Ishikawa (cell line): Measurements from ENCODE around the gene SVEP1.

Source experiments
- CEBPB ChIP-seq: IDR thresholded peaks from 2 replicates; pipeline ENCODE4 v1.6.1; 2012
- CREB1 ChIP-seq: IDR thresholded peaks from 2 replicates; pipeline ENCODE4 v1.6.1; 2012; ENCODE audit warnings: low read depth
- EGR1 ChIP-seq: IDR thresholded peaks from 2 replicates; pipeline ENCODE4 v1.6.1; 2012
- EP300 ChIP-seq: IDR thresholded peaks from 2 replicates; pipeline ENCODE4 v1.6.1; 2012; ENCODE audit warnings: borderline replicate concordance
- FOXM1 ChIP-seq: IDR thresholded peaks from 2 replicates; pipeline ENCODE4 v1.6.1; 2012; ENCODE audit warnings: low read depth, borderline replicate concordance
- MAX ChIP-seq: IDR thresholded peaks from 2 replicates; pipeline ENCODE4 v1.6.1; 2012
- NFIC ChIP-seq: IDR thresholded peaks from 2 replicates; pipeline ENCODE4 v1.6.1; 2012
- RAD21 ChIP-seq: IDR thresholded peaks from 2 replicates; pipeline ENCODE4 v1.6.1; 2012; ENCODE audit warnings: low read depth
- TAF1 ChIP-seq: IDR thresholded peaks from 2 replicates; pipeline ENCODE4 v1.6.1; 2012; ENCODE audit warnings: low read depth, mild to moderate bottlenecking
- TCF12 ChIP-seq: IDR thresholded peaks from 2 replicates; pipeline ENCODE4 v1.6.1; 2012; ENCODE audit warnings: low read depth
- TEAD4 ChIP-seq: IDR thresholded peaks from 2 replicates; pipeline ENCODE4 v1.6.1; 2012
- YY1 ChIP-seq: IDR thresholded peaks from 2 replicates; pipeline ENCODE4 v1.6.1; 2012; ENCODE audit warnings: low read depth
- ZBTB7A ChIP-seq: IDR thresholded peaks from 2 replicates; pipeline ENCODE4 v1.6.1; 2012; ENCODE audit warnings: low read depth
- TF ChIP-seq, protein P1 (sequence below): IDR thresholded peaks from 2 replicates; pipeline ENCODE4 v1.6.1; 2012
- TF ChIP-seq, protein P2 (sequence below): IDR thresholded peaks from 2 replicates; pipeline ENCODE4 v1.6.1; 2012; ENCODE audit warnings: low read depth, mild to moderate bottlenecking

Gene SVEP1

DNA sequence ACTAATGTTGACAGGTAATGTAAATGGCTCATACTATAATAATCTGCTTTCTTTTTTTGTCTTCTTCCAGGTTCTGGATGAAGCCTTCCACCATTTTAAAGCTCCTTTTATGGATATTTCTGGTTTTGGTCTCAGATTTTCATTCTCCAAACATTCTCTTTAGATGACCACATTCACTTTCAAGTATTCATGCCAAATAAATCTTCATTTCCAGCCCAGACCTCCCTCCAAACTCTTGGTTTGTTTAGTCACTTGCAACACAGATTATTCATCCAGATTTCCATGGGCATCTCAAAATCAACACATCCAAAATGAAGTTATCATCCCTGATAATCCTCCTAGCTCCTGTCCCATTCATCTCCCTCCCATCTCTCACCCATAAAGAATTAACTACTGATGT lies 40.3 kb upstream of the SVEP1 start:
- TF ChIP-seq EGR1 (no peak), YY1 (no peak), RAD21 (no peak), TCF12 (no peak), TAF1 (no peak), FOXM1 (no peak)
- TF ChIP-seq, protein P1, sequence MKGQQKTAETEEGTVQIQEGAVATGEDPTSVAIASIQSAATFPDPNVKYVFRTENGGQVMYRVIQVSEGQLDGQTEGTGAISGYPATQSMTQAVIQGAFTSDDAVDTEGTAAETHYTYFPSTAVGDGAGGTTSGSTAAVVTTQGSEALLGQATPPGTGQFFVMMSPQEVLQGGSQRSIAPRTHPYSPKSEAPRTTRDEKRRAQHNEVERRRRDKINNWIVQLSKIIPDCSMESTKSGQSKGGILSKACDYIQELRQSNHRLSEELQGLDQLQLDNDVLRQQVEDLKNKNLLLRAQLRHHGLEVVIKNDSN = no peak

GRCh38 chr9:110615498-110615897 lies 36.0 kb upstream of the SVEP1 start:
- TF ChIP-seq, protein P1 = no peak
- no peak for TF ChIP-seq EP300

DNA sequence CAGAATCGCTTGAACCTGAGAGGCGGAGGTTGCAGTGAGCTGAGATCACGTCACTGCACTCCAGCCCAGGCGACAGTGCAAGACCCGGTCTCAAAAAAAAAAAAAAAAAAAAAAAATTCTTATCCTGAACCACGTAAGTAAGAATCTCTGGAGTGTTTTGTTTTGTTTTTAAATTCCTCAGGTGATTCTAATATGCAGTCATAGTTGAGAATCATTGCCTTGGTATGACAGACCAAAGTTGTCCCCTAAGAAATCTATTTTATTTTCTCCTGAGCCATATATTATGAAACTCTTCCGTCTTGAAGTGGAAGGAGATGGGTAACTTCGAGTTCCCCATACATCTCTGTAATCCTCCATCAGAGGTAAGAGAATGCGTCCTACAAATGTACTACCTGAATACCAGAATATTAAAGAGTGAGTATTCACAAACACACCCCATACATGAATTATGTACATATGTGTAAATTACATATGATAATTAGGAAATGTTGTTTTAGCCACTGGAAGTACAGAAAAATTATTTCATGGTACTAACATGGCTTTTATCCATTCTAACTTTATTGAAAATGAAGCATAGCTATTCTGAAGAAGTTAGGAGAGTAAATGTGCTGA lies 26.7 kb upstream of the SVEP1 start:
- TF ChIP-seq, protein P1 = no peak
- TF ChIP-seq CEBPB (no peak), NFIC (no peak), CREB1 (no peak), RAD21 (no peak), TCF12 (no peak), FOXM1 (no peak), ZBTB7A (no peak), EGR1 (no peak)

GRCh38 chr9:110605565-110605964 lies 26.0 kb upstream of the SVEP1 start:
- TF ChIP-seq, protein P1 = no peak
- TF ChIP-seq RAD21 (no peak), YY1 (no peak), TAF1 (no peak), CEBPB (no peak), MAX (no peak), EGR1 (no peak)
- TF ChIP-seq, protein P2, sequence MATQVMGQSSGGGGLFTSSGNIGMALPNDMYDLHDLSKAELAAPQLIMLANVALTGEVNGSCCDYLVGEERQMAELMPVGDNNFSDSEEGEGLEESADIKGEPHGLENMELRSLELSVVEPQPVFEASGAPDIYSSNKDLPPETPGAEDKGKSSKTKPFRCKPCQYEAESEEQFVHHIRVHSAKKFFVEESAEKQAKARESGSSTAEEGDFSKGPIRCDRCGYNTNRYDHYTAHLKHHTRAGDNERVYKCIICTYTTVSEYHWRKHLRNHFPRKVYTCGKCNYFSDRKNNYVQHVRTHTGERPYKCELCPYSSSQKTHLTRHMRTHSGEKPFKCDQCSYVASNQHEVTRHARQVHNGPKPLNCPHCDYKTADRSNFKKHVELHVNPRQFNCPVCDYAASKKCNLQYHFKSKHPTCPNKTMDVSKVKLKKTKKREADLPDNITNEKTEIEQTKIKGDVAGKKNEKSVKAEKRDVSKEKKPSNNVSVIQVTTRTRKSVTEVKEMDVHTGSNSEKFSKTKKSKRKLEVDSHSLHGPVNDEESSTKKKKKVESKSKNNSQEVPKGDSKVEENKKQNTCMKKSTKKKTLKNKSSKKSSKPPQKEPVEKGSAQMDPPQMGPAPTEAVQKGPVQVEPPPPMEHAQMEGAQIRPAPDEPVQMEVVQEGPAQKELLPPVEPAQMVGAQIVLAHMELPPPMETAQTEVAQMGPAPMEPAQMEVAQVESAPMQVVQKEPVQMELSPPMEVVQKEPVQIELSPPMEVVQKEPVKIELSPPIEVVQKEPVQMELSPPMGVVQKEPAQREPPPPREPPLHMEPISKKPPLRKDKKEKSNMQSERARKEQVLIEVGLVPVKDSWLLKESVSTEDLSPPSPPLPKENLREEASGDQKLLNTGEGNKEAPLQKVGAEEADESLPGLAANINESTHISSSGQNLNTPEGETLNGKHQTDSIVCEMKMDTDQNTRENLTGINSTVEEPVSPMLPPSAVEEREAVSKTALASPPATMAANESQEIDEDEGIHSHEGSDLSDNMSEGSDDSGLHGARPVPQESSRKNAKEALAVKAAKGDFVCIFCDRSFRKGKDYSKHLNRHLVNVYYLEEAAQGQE = no peak

- TF ChIP-seq TAF1 (no peak), FOXM1 (no peak), TCF12 (no peak), ZBTB7A (no peak), RAD21 (no peak), EGR1 (no peak), YY1 (no peak), TEAD4 (no peak), MAX (no peak), CREB1 (no peak), CEBPB (no peak)
- TF ChIP-seq, protein P1 = no peak
These were observed 24.6 kb upstream of the SVEP1 start for GRCh38 chr9:110604171-110604601.

- TF ChIP-seq TEAD4 = no peak
- TF ChIP-seq CREB1 = no peak
- no peak for TF ChIP-seq YY1
- no peak for TF ChIP-seq ZBTB7A
- no peak for TF ChIP-seq FOXM1
- no peak for TF ChIP-seq CEBPB
- TF ChIP-seq MAX = no peak
- TF ChIP-seq RAD21 = no peak
- TF ChIP-seq TCF12 = no peak
- TF ChIP-seq, protein P2 = no peak
- TF ChIP-seq EP300 = no peak
- no peak for TF ChIP-seq EGR1
- TF ChIP-seq, protein P1 = no peak
- TF ChIP-seq NFIC = no peak
- no peak for TF ChIP-seq TAF1
These were observed 22.7 kb upstream of the SVEP1 start for GRCh38 chr9:110602281-110602680.
